ENCODE measurements around the gene OR51D1. TPM values are rescaled to one million over a fixed set of nuclear protein-coding genes. Genes with fewer than 3 reads are reported as not detected.

Gene OR51D1
- total and polyA plus RNA-seq, 9 of the 15 experiments (the other 6 are each of a cell fraction or from before 2014, with no cell fraction given) = not detected

- TF ChIP-seq CREB1 (IDR thresholded peaks at IDR 0.05) (0 out of 2 replicates have a peak, but pooled peaks have one; percentile 14), CREB1 (CRISPR knock-in tag; IDR thresholded peaks at IDR 0.05) (no peak; the same call in 1 of the 2 replicates), SMAD2 (IDR thresholded peaks at IDR 0.05; ENCODE audit: low read depth, low read length) (no peak), ZNF589 (CRISPR knock-in tag; IDR thresholded peaks at IDR 0.05; ENCODE audit: low read depth) (no peak), ARHGAP35 (IDR thresholded peaks at IDR 0.05; ENCODE audit: partially characterized antibody) (no peak), NFRKB (IDR thresholded peaks at IDR 0.05; ENCODE audit: low read depth) (no peak), ZNF212 (CRISPR knock-in tag; IDR thresholded peaks at IDR 0.05) (0 out of 2 replicates have a peak, but pooled peaks have one; percentile 9), GATA2 (CRISPR knock-in tag; IDR thresholded peaks at IDR 0.05) (no peak), ZBTB11 (CRISPR knock-in tag; IDR thresholded peaks at IDR 0.05) (0 out of 6 replicates have a peak, but pooled peaks of 1 of the 3 experiments have one; percentile 32), E2F5 (CRISPR knock-in tag; IDR thresholded peaks at IDR 0.05) (no peak), SAFB2 (IDR thresholded peaks at IDR 0.05; ENCODE audit: borderline replicate concordance, low read depth, low read length, severe bottlenecking) (no peak), ILF3 (IDR thresholded peaks at IDR 0.05; ENCODE audit: borderline replicate concordance) (no peak), FOXJ3 (CRISPR knock-in tag; IDR thresholded peaks at IDR 0.05) (no peak), ZNF551 (CRISPR knock-in tag; IDR thresholded peaks at IDR 0.05) (no peak), E2F8 (IDR thresholded peaks at IDR 0.05; ENCODE audit: low read depth, partially characterized antibody) (no peak), ILK (tag; IDR thresholded peaks at IDR 0.05; ENCODE audit: borderline replicate concordance, low read depth) (no peak), PRPF4 (IDR thresholded peaks at IDR 0.05; ENCODE audit: insufficient read depth, low read depth, low read length, poor library complexity, severe bottlenecking) (no peak), CBFA2T3 (IDR thresholded peaks at IDR 0.05) (no peak), STAT5B (CRISPR knock-in tag; IDR thresholded peaks at IDR 0.05) (no peak), HNRNPL (IDR thresholded peaks at IDR 0.05; ENCODE audit: low read depth, low read length) (no peak), L3MBTL2 (IDR thresholded peaks at IDR 0.05) (peak; percentile 59)
Observed at GRCh38 chr11:4607781-4608666, 29.3 kb upstream of the OR51D1 start, which contains the start of gene TRIM68 (continued).

Data from K562 (cell line).